ENCODE results near the gene MOBP.
"Not testable (repeated sequence)": the region's sequence is repeated elsewhere in the genome, so short reads cannot be mapped to it uniquely, and the experiment has no call there.

Gene MOBP, protein sequence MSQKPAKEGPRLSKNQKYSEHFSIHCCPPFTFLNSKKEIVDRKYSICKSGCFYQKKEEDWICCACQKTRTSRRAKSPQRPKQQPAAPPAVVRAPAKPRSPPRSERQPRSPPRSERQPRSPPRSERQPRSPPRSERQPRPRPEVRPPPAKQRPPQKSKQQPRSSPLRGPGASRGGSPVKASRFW

DNA sequence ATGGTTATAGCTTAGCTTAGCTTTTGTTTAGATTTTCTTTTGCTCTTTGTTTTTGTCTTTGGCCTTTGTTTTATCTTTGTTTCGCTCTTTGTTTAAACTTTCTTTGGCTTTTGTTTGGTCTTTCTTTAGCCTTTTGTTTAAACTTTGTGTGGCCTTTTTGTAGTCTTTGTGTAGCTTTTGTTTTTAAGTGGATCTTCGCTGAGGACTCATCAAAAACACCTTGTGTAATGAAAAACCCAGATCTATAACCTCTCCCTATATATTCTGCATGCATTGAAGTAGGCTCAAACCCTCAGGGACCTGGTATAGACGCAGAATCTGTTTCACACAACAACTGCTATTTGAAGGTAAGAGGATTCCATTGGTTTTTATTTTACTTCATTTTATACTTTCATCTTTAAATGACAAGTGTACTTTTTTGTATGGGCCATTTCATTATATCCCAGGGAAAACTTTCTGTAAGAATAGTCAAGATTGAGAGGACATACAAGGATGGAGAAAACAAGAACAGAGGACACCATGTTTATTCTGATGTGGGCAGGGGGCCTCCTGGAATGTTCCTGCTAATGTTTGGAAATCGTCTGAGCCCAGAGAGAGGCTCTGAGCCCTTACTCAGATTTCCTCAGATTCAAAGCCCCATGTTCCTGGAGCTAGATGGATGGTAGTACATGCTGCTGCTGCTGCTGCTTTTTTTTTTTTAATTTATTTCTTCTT lies at the start of gene MOBP:
MOBP (plus strand) TSS at position 287 of the 714 bp plus-strand sequence. CDS start 34,390 bp downstream, outside the sequence.
- TF ChIP-seq, protein P1, sequence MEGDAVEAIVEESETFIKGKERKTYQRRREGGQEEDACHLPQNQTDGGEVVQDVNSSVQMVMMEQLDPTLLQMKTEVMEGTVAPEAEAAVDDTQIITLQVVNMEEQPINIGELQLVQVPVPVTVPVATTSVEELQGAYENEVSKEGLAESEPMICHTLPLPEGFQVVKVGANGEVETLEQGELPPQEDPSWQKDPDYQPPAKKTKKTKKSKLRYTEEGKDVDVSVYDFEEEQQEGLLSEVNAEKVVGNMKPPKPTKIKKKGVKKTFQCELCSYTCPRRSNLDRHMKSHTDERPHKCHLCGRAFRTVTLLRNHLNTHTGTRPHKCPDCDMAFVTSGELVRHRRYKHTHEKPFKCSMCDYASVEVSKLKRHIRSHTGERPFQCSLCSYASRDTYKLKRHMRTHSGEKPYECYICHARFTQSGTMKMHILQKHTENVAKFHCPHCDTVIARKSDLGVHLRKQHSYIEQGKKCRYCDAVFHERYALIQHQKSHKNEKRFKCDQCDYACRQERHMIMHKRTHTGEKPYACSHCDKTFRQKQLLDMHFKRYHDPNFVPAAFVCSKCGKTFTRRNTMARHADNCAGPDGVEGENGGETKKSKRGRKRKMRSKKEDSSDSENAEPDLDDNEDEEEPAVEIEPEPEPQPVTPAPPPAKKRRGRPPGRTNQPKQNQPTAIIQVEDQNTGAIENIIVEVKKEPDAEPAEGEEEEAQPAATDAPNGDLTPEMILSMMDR (IDR thresholded peaks at IDR 0.05; ENCODE audit: low read depth, low read length, missing control alignments): no peak
- H3K4me3 ChIP-seq (ENCODE audit: low read depth, low read length): no peak within 1 kb of the TSS
- DNase-seq (ENCODE audit: low read depth): no peak
- in situ Hi-C loops (cut with HindIII; ENCODE audit: low sequenced_read_pairs): no loop called here

DNA sequence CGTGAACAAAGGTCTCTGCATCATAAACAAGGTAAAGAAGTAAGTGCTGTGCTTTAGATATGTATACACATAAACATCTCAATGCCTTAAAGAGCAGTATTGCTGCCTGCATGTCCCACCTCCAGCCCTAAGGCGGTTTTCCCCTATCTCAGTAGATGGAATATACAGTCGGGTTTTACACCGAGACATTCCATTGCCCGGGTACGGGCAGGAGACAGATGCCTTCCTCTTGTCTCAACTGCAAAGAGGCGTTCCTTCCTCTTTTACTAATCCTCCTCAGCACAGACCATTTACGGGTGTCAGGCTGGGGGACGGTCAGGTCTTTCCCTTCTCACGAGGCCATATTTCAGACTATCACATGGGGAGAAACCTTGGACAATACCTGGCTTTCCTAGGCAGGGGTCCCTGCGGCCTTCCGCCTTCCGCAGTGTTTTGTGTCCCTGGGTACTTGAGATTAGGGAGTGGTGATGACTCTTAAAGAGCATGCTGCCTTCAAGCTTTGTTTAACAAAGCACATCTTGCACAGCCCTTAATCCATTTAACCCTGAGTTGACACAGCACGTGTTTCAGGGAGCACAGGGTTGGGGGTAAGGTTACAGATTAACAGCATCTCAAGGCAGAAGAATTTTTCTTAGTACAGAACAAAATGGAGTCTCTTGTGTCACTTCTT lies 48.8 kb upstream of the MOBP start:
- H3K4me3 ChIP-seq (ENCODE audit: low read depth, low read length); DNase-seq (ENCODE audit: low read depth); in situ Hi-C loops (cut with HindIII; ENCODE audit: low sequenced_read_pairs): not testable (repeated sequence)

DNA sequence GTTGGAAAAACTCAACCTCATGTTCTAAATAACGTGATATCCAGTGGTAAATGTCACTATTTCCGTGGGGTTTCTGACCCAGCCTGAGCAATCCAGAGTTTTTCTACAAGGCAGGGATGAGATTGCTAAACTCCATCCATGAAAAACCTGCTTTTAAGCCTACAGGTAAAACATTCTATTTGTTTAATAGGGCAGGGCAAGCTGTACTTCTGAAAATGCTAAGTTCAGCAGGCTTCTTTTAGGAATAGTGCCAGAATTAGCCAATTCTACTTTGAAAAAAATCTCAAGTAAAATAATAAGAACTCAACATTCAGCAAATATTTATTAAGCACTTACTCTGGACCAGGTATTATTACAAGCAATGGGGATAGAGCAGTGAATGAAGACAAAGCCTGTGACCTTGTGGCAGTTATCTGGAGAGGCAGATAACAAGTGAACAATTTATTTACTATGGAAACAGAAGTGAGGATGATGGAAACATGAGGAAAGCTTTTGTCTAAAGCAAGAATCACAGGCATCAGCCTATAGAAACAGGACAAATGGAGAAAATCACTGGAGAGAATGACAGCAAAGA lies 47.7 kb upstream of the MOBP start:
- in situ Hi-C loops (cut with HindIII; ENCODE audit: low sequenced_read_pairs): no loop called here
- no peak for DNase-seq (ENCODE audit: low read depth)
- H3K4me3 ChIP-seq (ENCODE audit: low read depth, low read length): no peak overlapping the region
- TF ChIP-seq, protein P1 (IDR thresholded peaks at IDR 0.05; ENCODE audit: low read depth, low read length, missing control alignments): no peak

DNA sequence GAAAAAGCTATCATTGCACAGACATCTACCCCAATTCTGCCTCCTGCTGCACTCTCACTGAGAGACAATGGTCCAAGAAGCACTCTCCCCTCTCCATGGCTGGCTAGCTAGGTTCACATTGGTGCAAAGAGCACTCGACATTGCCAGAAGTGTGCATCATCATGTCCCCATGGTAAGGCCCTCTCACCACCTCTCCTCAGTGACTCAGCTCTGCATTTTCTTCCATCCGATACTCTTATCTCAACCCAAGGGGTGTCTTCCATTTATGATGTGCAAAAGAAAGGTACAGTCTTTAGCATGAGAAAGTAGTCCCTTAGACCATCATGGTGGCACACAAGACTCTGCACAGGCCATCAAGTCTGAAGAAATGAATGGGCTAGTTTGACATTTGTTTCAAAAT lies 46.9 kb upstream of the MOBP start:
- DNase-seq (ENCODE audit: low read depth): no peak
- TF ChIP-seq, protein P1 (IDR thresholded peaks at IDR 0.05; ENCODE audit: low read depth, low read length, missing control alignments): no peak

DNA sequence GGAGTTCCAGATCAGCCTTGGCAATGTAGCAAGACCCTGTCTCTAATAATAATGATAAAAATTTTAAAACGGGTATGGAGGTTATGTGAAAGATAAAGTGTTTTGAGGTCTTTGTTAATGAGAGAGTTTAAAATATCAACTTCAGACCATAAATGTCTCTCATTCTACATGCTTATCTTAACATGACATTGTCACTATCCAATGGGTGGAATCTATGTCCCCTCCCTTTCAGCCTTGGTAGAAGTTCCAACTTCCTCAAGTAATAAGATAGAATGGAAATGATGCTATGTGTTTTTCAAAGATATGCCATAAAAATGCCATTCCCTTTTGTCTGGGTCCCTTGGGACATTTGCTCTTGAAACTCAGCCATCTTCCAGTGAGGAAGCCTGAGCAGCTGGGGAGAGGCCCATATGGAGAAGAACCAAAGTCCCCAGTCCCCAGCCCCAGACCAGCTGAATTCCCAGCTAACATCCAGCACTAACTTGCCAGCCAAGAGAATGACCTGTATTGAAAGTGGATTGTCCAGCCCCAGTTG lies 44.0 kb upstream of the MOBP start:
- TF ChIP-seq, protein P1 (IDR thresholded peaks at IDR 0.05; ENCODE audit: low read depth, low read length, missing control alignments): no peak
- no peak for DNase-seq (ENCODE audit: low read depth)
- in situ Hi-C loops (cut with HindIII; ENCODE audit: low sequenced_read_pairs): no loop called here
- no peak overlapping the region for H3K4me3 ChIP-seq (ENCODE audit: low read depth, low read length)

More for the DNA sequence above, 46.9 kb upstream of the MOBP start:
- H3K4me3 ChIP-seq (ENCODE audit: low read depth, low read length): no peak overlapping the region
- in situ Hi-C loops (cut with HindIII; ENCODE audit: low sequenced_read_pairs): no loop called here

DNA sequence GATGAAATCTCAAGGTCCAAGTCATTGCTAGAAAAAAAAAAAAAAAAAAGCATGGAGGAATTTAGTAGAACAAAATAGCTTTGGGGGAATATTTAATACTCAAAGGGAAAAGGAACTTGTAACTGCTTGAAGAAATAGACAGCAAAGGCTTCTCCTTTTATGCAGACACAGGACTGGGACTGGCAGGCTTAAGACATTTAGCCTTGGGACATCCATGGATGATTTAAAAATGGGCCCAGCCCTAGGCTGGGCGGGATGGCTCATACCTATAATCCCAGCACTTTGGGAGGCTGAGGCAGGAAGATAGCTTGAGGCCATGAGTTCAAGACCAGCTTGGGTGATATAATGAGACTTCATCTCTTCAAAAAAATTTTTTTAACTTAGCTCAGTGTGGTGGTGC lies 41.2 kb upstream of the MOBP start:
- TF ChIP-seq, protein P1 (IDR thresholded peaks at IDR 0.05; ENCODE audit: low read depth, low read length, missing control alignments): no peak
- in situ Hi-C loops (cut with HindIII; ENCODE audit: low sequenced_read_pairs): no loop called here
- DNase-seq (ENCODE audit: low read depth): no peak

More for the DNA sequence above, 41.2 kb upstream of the MOBP start:
- no peak overlapping the region for H3K4me3 ChIP-seq (ENCODE audit: low read depth, low read length)

Data from astrocyte of the cerebellum (primary cell).